Spleen (tissue), 11 donors: ENCODE data around the gene POLR2F. TPM values are rescaled to one million over a fixed set of nuclear protein-coding genes. Genes with fewer than 3 reads are reported as not detected.

Experiments
- DNase-seq: peaks from one replicate; pipeline ENCODE4 v3.0.0-alpha.2; 2020
- H3K27ac ChIP-seq, 8 donors: fragments of 200-600 bp; sonication (generic) in 7 of 8; 1 replicate in 4 of 8; 2 replicates in 4 of 8; pipeline versions ENCODE4 v1.5.0 to v1.8.0; 2016 to 2021; ENCODE audit warnings: inconsistent platforms in 4 of 8, mild to moderate bottlenecking in 4 of 8, moderate library complexity in 1 of 8
- H3K27me3 ChIP-seq, 7 donors: fragments of 200-600 bp; sonication (generic) in 6 of 7; replicated peaks in 1 of 7; 1 replicate in 4 of 7; 2 replicates in 3 of 7; pipeline versions ENCODE4 v1.5.0 to v1.8.0; 2016 to 2021; ENCODE audit warnings: inconsistent platforms in 3 of 7, mild to moderate bottlenecking in 1 of 7
- H3K36me3 ChIP-seq, 6 donors: fragments of 200-600 bp; sonication (generic) in 5 of 6; 1 replicate in 4 of 6; 2 replicates in 2 of 6; pipeline versions ENCODE4 v1.5.0 to v1.8.0; 2016 to 2021; ENCODE audit warnings: inconsistent platforms in 2 of 6
- H3K4me1 ChIP-seq, 6 donors: fragments of 200-600 bp; sonication (generic) in 5 of 6; 1 replicate in 3 of 6; 2 replicates in 3 of 6; pipeline versions ENCODE4 v1.5.0 to v1.8.0; 2016 to 2021; ENCODE audit warnings: inconsistent platforms in 3 of 6
- H3K4me3 ChIP-seq, 8 donors: fragments of 200-600 bp; sonication (generic) in 7 of 8; 1 replicate in 4 of 8; 2 replicates in 4 of 8; pipeline versions ENCODE4 v1.5.0 to v1.8.0; 2016 to 2021; ENCODE audit warnings: inconsistent platforms in 4 of 8, mild to moderate bottlenecking in 4 of 8, moderate library complexity in 2 of 8
- H3K9me3 ChIP-seq, 8 donors: fragments of 200-600 bp; sonication (generic) in 7 of 8; 1 replicate in 4 of 8; 2 replicates in 4 of 8; pipeline versions ENCODE4 v1.5.0 to v1.8.0; 2016 to 2021; ENCODE audit warnings: inconsistent platforms in 4 of 8
- CTCF ChIP-seq, 11 experiments: fragments of 200-600 bp in 7 of 11; fragments of 450-650 bp in 4 of 11; sonication (generic) in 4 of 11; IDR thresholded peaks in 8 of 11; conservative IDR thresholded peaks in 3 of 11; 1 replicate in 7 of 11; 2 replicates in 4 of 11; pipeline versions ENCODE4 v1.4.0 to v1.8.0; 2016 to 2021; ENCODE audit warnings: antibody characterized with exemption in 11 of 11, inconsistent platforms in 4 of 11, mild to moderate bottlenecking in 1 of 11
- POLR2A ChIP-seq, 3 donors: fragments of 450-650 bp; IDR thresholded peaks; one replicate each; pipeline ENCODE4 v1.5.1; 2017; ENCODE audit warnings: antibody characterized with exemption in 3 of 3, mild to moderate bottlenecking in 1 of 3
- POLR2AphosphoS5 ChIP-seq, 3 donors: sonication (generic); formaldehyde crosslinking; IDR thresholded peaks; one replicate each; pipeline ENCODE4 v1.5.1; 2017; ENCODE audit warnings: antibody characterized with exemption in 3 of 3
- WGBS, 5 donors: extraction: QIAGEN DNeasy Blood & Tissue Kit in 3 of 5; methylation state at CpG; one replicate each; pipeline versions ENCODE4 v1.1.5 to v1.1.7; 2013 to 2018; 5-methylcytosine and 5-hydroxymethylcytosine counted together
- intact Hi-C: fragments of 100-400 bp; cut with DNase I; formaldehyde crosslinking; loops from one replicate; pipeline ENCODE4 v1.15.0; 2023; ENCODE audit warnings: low total_unique reads
- polyA plus RNA-seq, 3 donors: library from polyadenylated mRNA; stranded (reverse); fragments of 200-250 nt; gene quantifications; one replicate each; pipeline ENCODE4 v1.2.1, GENCODE V29; 2013
- total RNA-seq, 7 donors: library from RNA; depleted of rRNA in 3 of 7; stranded (reverse); fragments of >200 nt in 3 of 7; fragmentation: NEBNext Ultra II Directional in 4 of 7; extraction: Animal tissue kit (Norgen Biotek cat#: 25700) in 4 of 7; gene quantifications; one replicate each; pipeline versions ENCODE4 v1.1.0 to v1.2.1, GENCODE V29; 2016 to 2021
- donor health status: healthy with polysubstance abuse.
- donor health status: DM: no; HTN: no; CAD: no; lungs with moderate emphysema.
- donor health status: DM: no; HTN: no; CAD: no.
- donor health status: Bipolar disorder and iron deficiency.
- donor health status: healthy.
- donor health status: DM: no; HTN: no; CAD: no.
- donor health status: DM: yes; HTN: yes; CAD: no.

The POLR2F gene
- total and polyA plus RNA-seq, 10 donors = 28.0 to 111 (median 37.4) TPM

GRCh38 chr22:38007330-38007902, 53.9 kb downstream of the POLR2F start:
- H3K27ac ChIP-seq = no peak overlapping the region
- intact Hi-C loops = no loop called here
- no peaks in the 10 kb centered on the region for H3K9me3 ChIP-seq
- TF ChIP-seq CTCF (IDR thresholded peaks at IDR 0.05 in 8 of 11, conservative IDR thresholded peaks at IDR 0.05 in 3 of 11) (no peak), POLR2AphosphoS5 (IDR thresholded peaks at IDR 0.05) (no peak), POLR2A (IDR thresholded peaks at IDR 0.05) (no peak)
- H3K27me3 ChIP-seq = no peaks in the 10 kb centered on the region
- H3K36me3 ChIP-seq = no peaks in the 10 kb centered on the region
- H3K4me1 ChIP-seq = no peaks in the 10 kb centered on the region
- 85 to 95% (median 89%) methylated on average over 12 to 13 of the region's 13 CpGs for WGBS, 5 donors
- no peak overlapping the region for H3K4me3 ChIP-seq
- no peak for DNase-seq

- WGBS, 5 donors = 58 to 73% (median 64%) methylated on average over 14 of the region's 14 CpGs
- Histone ChIP-seq H3K4me1 (no peaks in the 10 kb centered on the region), H3K9me3 (peaks cover 0 to 2% (median 0%) of the 10 kb centered on the region in 8 donors), H3K27me3 (no peaks in the 10 kb centered on the region), H3K27ac (no peak overlapping the region), H3K36me3 (no peaks in the 10 kb centered on the region), H3K4me3 (no peak overlapping the region)
- DNase-seq = no peak
- intact Hi-C loops = no loop called here
- TF ChIP-seq POLR2AphosphoS5 (IDR thresholded peaks at IDR 0.05) (no peak), CTCF (IDR thresholded peaks at IDR 0.05 in 8 of 11, conservative IDR thresholded peaks at IDR 0.05 in 3 of 11) (no peak), POLR2A (IDR thresholded peaks at IDR 0.05) (no peak)
Observed at GRCh38 chr22:38009000-38009806, 55.7 kb downstream of the POLR2F start.

GRCh38 chr22:38012604-38013072, 59.1 kb downstream of the POLR2F start:
- no peaks in the 10 kb centered on the region for H3K27me3 ChIP-seq
- H3K9me3 ChIP-seq = peaks cover 0 to 5% (median 0%) of the 10 kb centered on the region in 8 donors
- DNase-seq = no peak
- intact Hi-C loops = no loop called here
- peaks cover 0 to 14% (median 4%) of the 10 kb centered on the region in 6 donors for H3K4me1 ChIP-seq
- no peak overlapping the region for H3K4me3 ChIP-seq
- no peak overlapping the region for H3K27ac ChIP-seq
- no peaks in the 10 kb centered on the region for H3K36me3 ChIP-seq
- 65 to 87% (median 74%) methylated on average over 7 of the region's 7 CpGs for WGBS, 5 donors
- TF ChIP-seq POLR2A (IDR thresholded peaks at IDR 0.05) = no peak
- TF ChIP-seq CTCF (IDR thresholded peaks at IDR 0.05 in 8 of 11, conservative IDR thresholded peaks at IDR 0.05 in 3 of 11) = no peak
- no peak for TF ChIP-seq POLR2AphosphoS5 (IDR thresholded peaks at IDR 0.05)

GRCh38 chr22:38014083-38014482, 60.6 kb downstream of the POLR2F start:
- peaks cover 0 to 19% (median 6%) of the 10 kb centered on the region in 6 donors for H3K4me1 ChIP-seq
- no peak overlapping the region for H3K4me3 ChIP-seq
- DNase-seq = no peak
- no peaks in the 10 kb centered on the region for H3K27me3 ChIP-seq
- H3K9me3 ChIP-seq = peaks cover 0 to 5% (median 0%) of the 10 kb centered on the region in 8 donors
- no peaks in the 10 kb centered on the region for H3K36me3 ChIP-seq
- intact Hi-C loops = no loop called here
- no peak overlapping the region for H3K27ac ChIP-seq
- TF ChIP-seq CTCF (IDR thresholded peaks at IDR 0.05 in 8 of 11, conservative IDR thresholded peaks at IDR 0.05 in 3 of 11) (no peak), POLR2AphosphoS5 (IDR thresholded peaks at IDR 0.05) (no peak), POLR2A (IDR thresholded peaks at IDR 0.05) (no peak)
- WGBS, 5 donors = 92 to 100% (median 100%) methylated on average over 1 of the region's 1 CpG
